Hepatic stellate cell (primary cell): ENCODE measurements around the gene RNASEH1.
"Not testable (repeated sequence)": the region's sequence is repeated elsewhere in the genome, so short reads cannot be mapped to it uniquely, and the experiment has no call there.

ENCODE experiments used
- DNase-seq: peaks from one replicate; pipeline ENCODE4 v3.0.0; 2011; ENCODE audit warnings: low spot score

RNASEH1 gene

DNA sequence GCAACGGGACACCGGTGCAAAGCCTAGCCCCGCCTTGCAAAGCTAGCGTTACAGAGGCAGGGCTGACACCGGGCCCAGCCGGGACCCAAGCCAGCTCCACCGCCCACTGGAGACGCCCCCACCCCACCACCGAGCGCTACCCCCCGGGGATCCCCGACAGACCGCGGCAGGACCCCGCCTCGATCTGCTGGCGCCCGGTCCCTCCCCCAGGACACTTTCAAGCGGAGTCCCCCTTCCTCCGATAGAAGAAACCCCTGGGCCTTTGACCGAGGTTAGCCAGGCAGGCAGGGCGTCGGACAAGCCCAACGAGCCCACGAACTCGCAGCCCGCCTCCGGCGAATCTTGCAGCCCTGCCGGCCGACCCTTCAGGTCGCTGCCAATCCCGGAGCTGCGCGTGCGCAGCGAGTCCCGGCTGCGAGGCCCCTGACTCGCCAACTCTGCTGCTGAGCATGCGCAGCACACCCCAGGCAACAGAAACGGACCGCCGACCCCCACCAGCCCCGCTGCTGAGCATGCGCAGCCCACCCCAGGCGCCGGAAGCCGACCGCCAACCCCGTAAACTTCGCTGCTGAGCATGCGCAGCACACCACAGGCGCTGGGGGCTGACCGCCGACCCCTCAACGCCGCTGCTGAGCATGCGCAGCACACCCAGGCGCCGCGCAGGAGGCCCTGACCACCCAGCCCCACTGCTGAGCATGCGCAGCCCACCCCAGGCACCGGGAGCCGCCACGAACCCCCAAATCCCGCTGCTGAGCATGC lies 39.5 kb downstream of the RNASEH1 start:
- peak; percentile 100 for DNase-seq

DNA sequence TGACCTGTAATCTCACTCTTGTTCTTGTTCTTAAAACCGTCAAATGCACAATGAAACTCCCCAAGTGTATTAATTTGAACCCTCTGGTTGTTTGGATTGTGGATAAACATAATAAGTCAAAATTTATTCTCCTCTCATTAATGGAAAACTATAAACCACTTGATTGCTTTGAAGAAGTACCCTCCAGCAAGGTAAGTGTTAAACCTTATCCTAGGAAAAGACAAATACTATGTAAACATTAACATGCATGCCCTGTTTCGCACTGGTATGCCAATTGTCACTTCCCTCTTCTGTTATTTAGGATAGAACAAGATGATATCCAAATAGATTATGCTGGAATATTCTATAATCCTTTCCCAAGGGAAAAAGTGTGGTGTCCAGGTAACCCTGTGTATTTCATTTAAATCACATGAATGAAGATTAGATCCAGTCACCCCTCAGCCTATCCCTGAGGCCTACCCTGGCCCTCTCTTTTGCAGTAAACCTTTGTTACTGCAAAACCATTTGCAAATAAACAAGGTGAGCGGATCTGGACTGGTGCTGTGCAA lies 40.1 kb downstream of the RNASEH1 start:
- no peak for DNase-seq

DNA sequence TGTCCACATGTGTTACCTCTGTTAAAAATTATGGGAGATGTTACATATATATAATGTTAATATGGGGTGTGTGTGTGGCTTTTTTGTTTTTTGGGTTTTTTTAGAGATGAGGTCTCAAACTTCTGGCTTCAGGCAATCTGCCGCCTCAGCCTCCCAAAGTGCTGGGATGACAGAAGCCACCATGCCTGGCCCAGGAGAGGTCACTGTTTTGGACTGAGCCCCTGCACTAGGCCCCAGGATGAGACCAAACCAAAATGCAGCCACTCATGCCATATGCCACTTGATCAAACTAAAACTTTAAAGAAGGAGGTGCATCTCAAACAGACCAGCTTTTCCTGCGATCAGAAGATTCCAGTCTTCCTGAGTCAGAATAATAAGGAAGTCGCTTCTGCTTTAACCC lies 41.3 kb downstream of the RNASEH1 start:
- no peak for DNase-seq

DNA sequence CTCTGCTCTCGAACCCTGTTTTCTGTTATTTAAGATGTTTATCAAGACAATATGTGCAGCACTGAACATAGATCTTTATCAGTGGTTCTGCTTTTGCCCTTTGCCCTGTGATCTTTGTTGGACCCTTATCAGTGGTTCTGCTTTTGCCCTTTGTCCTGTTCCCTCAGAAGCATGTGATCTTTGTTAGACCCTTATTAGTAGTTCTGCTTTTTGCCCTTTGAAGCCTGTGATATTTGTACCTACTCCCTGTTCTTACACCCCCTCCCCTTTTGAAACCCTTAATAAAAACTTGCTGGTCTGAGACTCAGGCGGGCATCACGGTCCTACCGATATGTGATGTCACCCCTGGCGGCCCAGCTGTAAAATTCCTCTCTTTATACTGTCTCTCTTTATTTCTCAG lies 42.7 kb downstream of the RNASEH1 start:
- DNase-seq, result not testable (repeated sequence)

DNA sequence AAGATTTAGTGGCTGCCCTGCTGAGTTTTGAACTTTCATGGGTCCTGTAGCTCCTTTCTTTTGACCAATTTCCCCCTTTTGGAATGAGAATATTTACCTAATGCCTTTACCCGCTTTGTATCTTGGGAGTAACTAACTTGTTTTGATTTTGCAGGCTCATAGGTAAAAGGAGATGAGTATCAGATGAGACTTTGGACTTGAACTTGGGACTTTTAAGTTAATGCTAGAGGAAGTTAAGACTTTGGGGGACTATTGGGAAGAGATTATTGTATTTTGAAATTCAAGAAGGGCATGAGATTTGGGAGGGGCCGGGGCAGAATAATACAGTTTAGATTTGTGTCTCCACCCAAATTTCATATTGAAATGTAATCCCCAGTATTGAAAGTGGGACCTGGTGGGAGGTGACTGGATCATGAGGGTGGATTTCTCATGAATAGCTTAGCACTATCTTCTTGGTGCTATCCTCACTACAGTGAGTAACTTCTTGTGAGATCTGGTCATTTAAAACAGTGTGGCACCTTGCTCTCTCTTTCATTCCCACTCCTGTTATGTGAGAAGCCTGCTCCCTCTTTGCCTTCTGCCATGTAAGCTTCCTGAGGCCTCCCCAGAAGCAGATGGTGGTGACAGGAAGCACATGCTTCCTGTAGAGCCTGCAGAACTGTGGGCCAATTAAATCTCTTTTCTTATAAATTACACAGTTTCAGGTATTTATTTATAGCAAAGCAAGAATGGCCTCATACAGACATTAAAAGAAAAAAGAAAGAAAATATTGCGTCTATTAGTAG lies 44.9 kb downstream of the RNASEH1 start:
- DNase-seq, result no peak

DNA sequence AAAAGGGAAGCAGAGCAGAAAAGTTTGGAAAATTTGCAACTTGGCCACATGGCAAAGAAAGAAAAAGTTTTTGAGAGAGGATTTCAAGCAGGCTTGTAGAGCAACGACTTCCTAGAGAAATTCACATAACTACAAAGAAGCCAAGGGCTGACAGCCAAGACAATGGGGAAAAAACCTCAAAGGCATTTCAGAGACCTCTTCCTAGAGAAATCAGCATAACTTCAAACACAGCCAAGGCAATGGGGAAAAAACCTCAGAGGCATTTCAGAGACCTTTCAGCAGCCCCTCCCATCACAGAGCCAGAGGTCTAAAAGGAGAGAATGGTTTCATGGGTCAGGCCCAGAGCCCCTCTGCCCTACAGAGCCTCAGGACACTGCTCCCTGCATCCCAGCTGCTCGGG lies 46.0 kb downstream of the RNASEH1 start:
- no peak for DNase-seq

DNA sequence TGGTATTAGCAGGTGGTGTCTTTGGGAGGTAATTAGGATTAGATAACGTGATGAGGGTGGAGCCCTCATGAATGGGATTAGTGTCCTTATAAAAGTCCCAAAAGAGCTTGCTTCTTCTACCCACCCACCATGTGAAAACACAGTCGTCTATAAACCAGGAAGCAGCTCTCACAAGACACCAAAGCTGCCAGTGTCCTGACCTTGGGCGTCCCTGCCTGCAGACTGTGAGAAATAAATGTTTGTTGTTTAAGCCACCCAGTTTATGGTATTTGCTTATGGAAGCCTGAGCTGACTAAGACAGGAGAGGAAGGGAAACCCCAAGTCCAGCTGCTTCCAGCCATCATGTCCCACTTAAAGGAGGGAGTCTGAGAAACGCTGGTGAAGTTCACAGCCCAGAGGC lies 52.4 kb downstream of the RNASEH1 start:
- no peak for DNase-seq

DNA sequence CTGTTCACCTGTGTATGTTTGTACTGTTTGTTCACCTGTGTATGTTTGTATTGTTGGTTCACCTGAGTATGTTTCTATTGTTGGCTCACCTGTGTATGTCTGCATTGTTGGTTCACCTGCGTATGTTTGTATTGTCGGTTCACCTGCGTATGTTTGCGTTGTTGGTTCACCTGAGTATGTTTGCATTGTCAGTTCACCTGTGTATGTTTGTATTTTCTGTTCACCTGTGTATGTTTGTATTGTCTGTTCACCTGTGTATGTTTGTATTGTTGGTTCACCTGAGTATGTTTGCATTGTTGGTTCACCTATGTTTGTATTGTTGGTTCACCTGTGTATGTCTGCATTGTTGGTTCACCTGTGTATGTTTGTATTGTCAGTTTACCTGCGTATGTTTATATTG lies 53.4 kb downstream of the RNASEH1 start:
- no peak for DNase-seq

DNA sequence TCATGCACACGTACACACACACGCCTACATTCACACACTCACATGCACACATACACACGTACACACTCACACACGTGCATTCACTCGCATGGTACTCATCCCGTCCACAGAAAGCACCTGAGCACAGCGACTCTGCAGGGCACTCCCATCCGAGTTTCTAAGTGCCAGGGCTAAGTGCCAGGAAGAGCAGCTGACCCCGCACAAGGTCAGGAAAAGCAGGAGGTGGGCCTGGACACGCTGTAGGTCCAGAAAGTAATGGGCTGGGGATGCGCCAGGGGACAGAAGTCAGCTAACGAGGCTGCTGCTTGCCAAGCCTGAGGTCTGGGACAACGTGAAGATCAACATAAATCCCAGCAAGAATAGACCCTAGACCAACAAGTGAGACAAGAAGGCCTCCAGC lies 54.6 kb downstream of the RNASEH1 start:
- DNase-seq, result no peak

DNA sequence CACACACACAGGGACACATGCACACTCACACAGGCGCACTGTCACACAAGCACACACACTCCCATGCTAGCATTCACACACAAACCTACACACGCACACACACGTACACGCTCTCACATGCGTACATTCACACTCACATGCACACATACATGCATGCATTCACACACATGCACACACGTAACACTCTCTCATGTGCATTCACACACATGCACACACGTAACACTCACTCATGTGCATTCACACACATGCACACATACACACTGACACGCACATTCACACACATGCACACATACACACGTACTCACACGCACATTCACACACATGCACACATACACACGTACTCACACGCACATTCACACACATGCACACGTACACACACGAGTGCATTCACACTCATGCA lies 55.1 kb downstream of the RNASEH1 start:
- DNase-seq, result no peak

DNA sequence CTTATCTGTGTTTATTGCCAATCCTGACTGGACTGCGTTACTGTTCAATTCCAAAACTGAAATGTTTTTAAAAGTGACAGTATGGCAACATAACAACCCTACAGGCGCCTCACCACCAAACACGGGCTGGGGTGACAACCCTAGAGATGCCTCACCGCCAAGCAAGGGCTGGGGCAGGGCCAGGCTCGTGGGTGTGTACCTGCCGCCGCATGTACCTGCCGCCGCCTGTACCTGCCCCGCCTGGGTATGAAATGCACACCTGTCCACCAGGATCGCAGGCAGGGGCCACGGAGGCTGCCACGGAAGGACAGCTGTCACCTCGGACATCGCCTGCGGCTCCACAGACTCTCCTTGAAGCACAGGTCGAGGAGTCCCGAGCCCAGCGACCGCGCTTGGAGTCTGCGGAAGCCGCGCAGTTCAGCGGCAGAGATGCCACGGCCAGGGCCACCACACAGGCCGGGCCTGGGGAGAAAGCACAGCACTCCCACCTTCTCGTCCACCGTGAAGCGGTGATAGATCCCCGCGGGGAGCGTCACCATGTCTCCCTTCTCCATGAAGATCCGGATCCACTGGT lies 57.7 kb downstream of the RNASEH1 start:
- DNase-seq, result no peak

DNA sequence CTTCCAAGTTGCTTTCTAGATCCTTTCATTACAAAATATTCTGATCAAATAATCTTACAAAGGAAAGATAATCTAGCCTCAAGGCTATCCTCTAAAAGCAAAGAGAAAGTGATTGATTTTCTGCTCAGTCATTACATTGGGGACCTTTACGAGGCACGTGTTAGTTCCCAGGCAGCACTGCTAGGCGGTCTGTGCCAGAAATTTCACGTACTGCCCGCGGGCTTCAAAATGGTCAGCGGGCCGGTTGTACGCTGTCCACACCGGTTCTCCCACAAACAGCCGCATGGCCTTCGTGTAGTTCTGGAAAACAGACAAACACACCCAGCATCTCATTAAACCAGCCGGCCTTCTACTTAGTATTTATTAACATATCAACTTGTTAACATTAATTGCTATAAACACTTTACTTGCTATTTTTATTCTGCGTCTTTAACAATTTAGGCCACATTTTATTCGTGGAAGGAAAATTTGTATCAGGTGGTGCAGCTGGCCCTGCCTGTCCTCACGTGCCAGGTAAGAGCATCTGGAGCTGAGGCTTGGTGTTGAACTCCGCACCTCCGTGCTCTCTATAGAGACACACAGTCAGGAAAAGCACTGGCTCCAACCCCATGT lies 59.2 kb downstream of the RNASEH1 start:
- DNase-seq, result no peak

DNA sequence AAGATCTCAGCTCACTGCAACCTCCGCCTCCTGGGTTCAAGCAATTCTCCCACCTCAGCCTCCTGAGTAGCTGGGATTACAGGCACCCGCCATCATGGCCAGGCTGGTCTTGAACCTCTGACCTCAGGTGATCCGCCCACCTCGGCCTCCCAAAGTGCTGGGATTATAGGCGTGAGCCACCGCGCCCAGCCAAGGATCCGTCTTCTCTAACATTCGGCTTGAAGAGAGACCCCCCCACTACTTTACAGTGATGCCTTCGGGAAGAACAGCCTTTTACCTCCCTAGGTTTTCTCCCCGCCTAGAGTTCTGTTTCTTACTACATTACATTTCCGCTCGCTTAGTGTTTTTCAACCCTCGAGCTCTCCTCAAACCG lies 61.4 kb downstream of the RNASEH1 start:
- not testable (repeated sequence) for DNase-seq
